HCT116 (cell line): ENCODE results near the gene TUBB8. TPM values are rescaled to one million over a fixed set of nuclear protein-coding genes. Genes with fewer than 3 reads are reported as not detected.
"Not testable (repeated sequence)": the region's sequence is repeated elsewhere in the genome, so short reads cannot be mapped to it uniquely, and the experiment has no call there.

Experiments used
- ATAC-seq: fragments of 200-7000 bp; cut with Tn5 transposase; 2 replicates; pipeline ENCODE4 v1.9.1; 2020; ENCODE audit warnings: mild to moderate bottlenecking, moderate library complexity
- BruUV-seq: library from RNA; stranded (reverse); fragments of 400-500 nt; replicated peaks from 2 replicates; lab custom pipeline; 2021; lab: Mats Ljungman, UMichigan
- CTCF ChIA-PET: fragments of 300-600 bp; sonication (Branson Sonifier 250); formaldehyde crosslinking; loops from one replicate; lab custom pipeline; 2021; ENCODE audit warnings: antibody characterized with exemption; lab: Charles Lee
- POLR2A ChIA-PET: fragments of 300-600, 350-600 bp; sonication (Branson Sonifier 250); formaldehyde crosslinking; loops from one replicate; lab custom pipeline; 2021; ENCODE audit warnings: antibody characterized with exemption; lab: Charles Lee
- RAD21 ChIA-PET, 2 experiments: fragments of 300-600 bp; sonication (Branson Sonifier 250); formaldehyde crosslinking; loops; one replicate each; lab custom pipeline; 2023; ENCODE audit warnings: low total read pairs in 2 of 2; ENCODE audit not compliant: uncharacterized antibody in 2 of 2, unreplicated experiment in 2 of 2, low non-redundant PET in 1 of 2; lab: Charles Lee
- DNase-seq: peaks from one replicate; pipeline ENCODE4 v3.0.0-alpha.2; 2010; ENCODE audit warnings: low read depth, low spot score
- H2AFZ ChIP-seq: fragments of 200-600 bp; shearing (Covaris generic), sonication (generic); 2 replicates; pipeline ENCODE4 v1.6.1; 2017; ENCODE audit warnings: low read depth, mixed run types, mixed read lengths, antibody characterized with exemption, low read length; ENCODE audit not compliant: poor library complexity, severe bottlenecking
- H3K27ac ChIP-seq: 2 replicates; pipeline ENCODE4 v1.5.1; 2012; ENCODE audit warnings: low read depth, low read length
- H3K27me3 ChIP-seq: fragments of 200-600 bp; sonication (generic); 2 replicates; pipeline ENCODE4 v1.6.1; 2016; ENCODE audit warnings: mixed run types, low read length, mixed read lengths; ENCODE audit not compliant: insufficient read depth
- H3K36me3 ChIP-seq, 2 experiments: fragments of 200-500 bp in 1 of 2; fragments of 200-600 bp in 1 of 2; sonication (Bioruptor generic) in 1 of 2; sonication (generic) in 1 of 2; 2 replicates each; pipeline versions ENCODE4 v1.5.1 to v1.6.1; 2014 to 2016; ENCODE audit warnings: low read length in 2 of 2, inconsistent platforms in 1 of 2, mixed read lengths in 1 of 2, mixed run types in 1 of 2; ENCODE audit not compliant: insufficient read depth in 2 of 2, control insufficient read depth in 1 of 2
- H3K4me1 ChIP-seq, 2 experiments: fragments of 200-600 bp in 1 of 2; sonication (generic) in 1 of 2; 2 replicates each; pipeline versions ENCODE4 v1.5.1 to v1.6.1; 2012 to 2017; ENCODE audit warnings: low read length in 2 of 2, inconsistent platforms in 1 of 2, mild to moderate bottlenecking in 1 of 2, mixed read lengths in 1 of 2, mixed run types in 1 of 2, moderate library complexity in 1 of 2; ENCODE audit not compliant: insufficient read depth in 2 of 2, control insufficient read depth in 1 of 2
- H3K4me2 ChIP-seq: fragments of 200-600 bp; sonication (generic); 2 replicates; pipeline ENCODE4 v1.6.1; 2017; ENCODE audit warnings: mixed run types, low read length, mixed read lengths
- H3K4me3 ChIP-seq, 2 experiments: fragments of 200-600 bp in 1 of 2; sonication (generic) in 1 of 2; replicated peaks in 1 of 2; 2 replicates each; pipeline ENCODE4 v1.5.1; 2011 to 2016; ENCODE audit warnings: low read length in 2 of 2, control low read depth in 1 of 2, low read depth in 1 of 2, mild to moderate bottlenecking in 1 of 2, mixed read lengths in 1 of 2, mixed run types in 1 of 2
- H3K79me2 ChIP-seq: fragments of 200-600 bp; sonication (generic); 2 replicates; pipeline ENCODE4 v1.6.1; 2017; ENCODE audit warnings: mild to moderate bottlenecking, mixed run types, low read length, moderate library complexity, mixed read lengths; ENCODE audit not compliant: insufficient read depth
- H3K9ac ChIP-seq: fragments of 200-600 bp; sonication (generic); 2 replicates; pipeline ENCODE4 v1.6.1; 2016; ENCODE audit warnings: low read length, mixed read lengths
- H3K9me2 ChIP-seq: fragments of 200-600 bp; sonication (generic), shearing (Covaris generic); 2 replicates; pipeline ENCODE4 v1.6.1; 2017; ENCODE audit warnings: mixed run types, mild to moderate bottlenecking, moderate library complexity; ENCODE audit not compliant: insufficient read depth
- H3K9me3 ChIP-seq, 2 experiments: fragments of 200-500 bp in 1 of 2; fragments of 200-600 bp in 1 of 2; sonication (Bioruptor generic) in 1 of 2; sonication (generic) in 1 of 2; 2 replicates each; pipeline ENCODE4 v1.6.1; 2014 to 2017; ENCODE audit warnings: low read length in 2 of 2, mixed read lengths in 2 of 2, inconsistent platforms in 1 of 2, low read depth in 1 of 2, mild to moderate bottlenecking in 1 of 2, mixed run types in 1 of 2, moderate library complexity in 1 of 2; ENCODE audit not compliant: control insufficient read depth in 1 of 2, insufficient read depth in 1 of 2
- H4K20me1 ChIP-seq: fragments of 200-600 bp; sonication (generic), shearing (Covaris generic); 2 replicates; pipeline ENCODE4 v1.6.1; 2017; ENCODE audit warnings: mixed run types, mild to moderate bottlenecking, moderate library complexity; ENCODE audit not compliant: insufficient read depth
- RAD21 ChIP-seq: IDR thresholded peaks from 2 replicates; pipeline ENCODE4 v1.6.1; 2012; ENCODE audit warnings: low read depth, mild to moderate bottlenecking
- intact Hi-C: fragments of 100-400 bp; cut with micrococcal nuclease; formaldehyde crosslinking; loops from 2 replicates; pipeline ENCODE4 v1.10.0; 2022
- total RNA-seq: library from RNA; stranded (reverse); gene quantifications from one replicate; pipeline ENCODE4 v1.2.1, GENCODE V29; 2021; ENCODE audit not compliant: unreplicated experiment
- TF ChIP-seq, protein P1 (sequence below), 3 experiments: fragments of 200-600 bp in 1 of 3; sonication (generic) in 1 of 3; IDR thresholded peaks in 2 of 3; conservative IDR thresholded peaks in 1 of 3; 2 replicates each; pipeline ENCODE4 v1.5.1; 2012 to 2017; ENCODE audit warnings: low read depth in 2 of 3, low read length in 2 of 3, antibody characterized with exemption in 1 of 3, borderline replicate concordance in 1 of 3, control low read depth in 1 of 3, mild to moderate bottlenecking in 1 of 3, mixed read lengths in 1 of 3, mixed run types in 1 of 3, moderate library complexity in 1 of 3; ENCODE audit not compliant: insufficient read depth in 1 of 3

The TUBB8 gene
- total RNA-seq, 1 experiment from 2014 or later, result 0.39 TPM

- H3K27me3 ChIP-seq, H3K4me2 ChIP-seq, DNase-seq, H3K9me2 ChIP-seq, intact Hi-C loops, CTCF ChIA-PET, BruUV-seq, ATAC-seq, H3K27ac ChIP-seq, POLR2A ChIA-PET, H3K4me1 ChIP-seq, RAD21 ChIA-PET, H4K20me1 ChIP-seq, H3K36me3 ChIP-seq, H2AFZ ChIP-seq, H3K4me3 ChIP-seq, H3K9me3 ChIP-seq, H3K9ac ChIP-seq, H3K79me2 ChIP-seq: not testable (repeated sequence)
These were observed 35.8 kb downstream of the TUBB8 start for GRCh38 chr10:13315-13635.

- CTCF ChIA-PET, H3K4me3 ChIP-seq, ATAC-seq, H4K20me1 ChIP-seq, RAD21 ChIA-PET, H3K36me3 ChIP-seq, H3K4me2 ChIP-seq, POLR2A ChIA-PET, H3K4me1 ChIP-seq, H3K27ac ChIP-seq, BruUV-seq, H3K9me3 ChIP-seq, intact Hi-C loops, DNase-seq, H3K9ac ChIP-seq, H3K27me3 ChIP-seq, H3K79me2 ChIP-seq, H3K9me2 ChIP-seq, H2AFZ ChIP-seq: not testable (repeated sequence)
These were observed 36.4 kb downstream of the TUBB8 start for GRCh38 chr10:12444-13314.

DNA sequence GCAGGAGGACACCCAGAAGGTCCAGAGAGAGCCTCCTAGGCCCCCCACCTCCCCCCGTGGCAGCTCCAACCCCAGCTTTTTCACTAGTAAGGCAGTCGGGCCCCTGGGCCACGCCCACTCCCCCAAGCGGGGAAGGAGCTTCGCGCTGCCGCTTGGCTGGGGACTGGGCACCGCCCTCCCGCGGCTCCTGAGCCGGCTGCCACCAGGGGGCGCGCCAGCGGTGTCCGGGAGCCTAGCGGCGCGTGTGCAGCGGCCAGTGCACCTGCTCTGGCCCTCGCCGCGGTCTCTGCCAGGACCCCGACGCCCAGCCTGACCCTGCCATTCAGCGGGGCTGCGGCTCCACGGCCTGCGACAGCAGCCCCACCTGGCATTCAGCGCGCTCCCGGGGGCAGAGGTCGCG is 37.8 kb downstream of the TUBB8 start:
- H3K9ac ChIP-seq, intact Hi-C loops, H3K36me3 ChIP-seq, H3K27me3 ChIP-seq, RAD21 ChIA-PET, H3K79me2 ChIP-seq, H3K4me2 ChIP-seq, H3K4me3 ChIP-seq, POLR2A ChIA-PET, H3K27ac ChIP-seq, H2AFZ ChIP-seq, BruUV-seq, DNase-seq, H3K9me3 ChIP-seq, H3K9me2 ChIP-seq, CTCF ChIA-PET, H4K20me1 ChIP-seq, H3K4me1 ChIP-seq: not testable (repeated sequence)
- peak; percentile 93 for ATAC-seq
- peak; percentile 44 for TF ChIP-seq RAD21
- TF ChIP-seq, protein P1, sequence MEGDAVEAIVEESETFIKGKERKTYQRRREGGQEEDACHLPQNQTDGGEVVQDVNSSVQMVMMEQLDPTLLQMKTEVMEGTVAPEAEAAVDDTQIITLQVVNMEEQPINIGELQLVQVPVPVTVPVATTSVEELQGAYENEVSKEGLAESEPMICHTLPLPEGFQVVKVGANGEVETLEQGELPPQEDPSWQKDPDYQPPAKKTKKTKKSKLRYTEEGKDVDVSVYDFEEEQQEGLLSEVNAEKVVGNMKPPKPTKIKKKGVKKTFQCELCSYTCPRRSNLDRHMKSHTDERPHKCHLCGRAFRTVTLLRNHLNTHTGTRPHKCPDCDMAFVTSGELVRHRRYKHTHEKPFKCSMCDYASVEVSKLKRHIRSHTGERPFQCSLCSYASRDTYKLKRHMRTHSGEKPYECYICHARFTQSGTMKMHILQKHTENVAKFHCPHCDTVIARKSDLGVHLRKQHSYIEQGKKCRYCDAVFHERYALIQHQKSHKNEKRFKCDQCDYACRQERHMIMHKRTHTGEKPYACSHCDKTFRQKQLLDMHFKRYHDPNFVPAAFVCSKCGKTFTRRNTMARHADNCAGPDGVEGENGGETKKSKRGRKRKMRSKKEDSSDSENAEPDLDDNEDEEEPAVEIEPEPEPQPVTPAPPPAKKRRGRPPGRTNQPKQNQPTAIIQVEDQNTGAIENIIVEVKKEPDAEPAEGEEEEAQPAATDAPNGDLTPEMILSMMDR (IDR thresholded peaks at IDR 0.05 in 2 of 3, conservative IDR thresholded peaks at IDR 0.05 in 1 of 3; ENCODE audit: borderline replicate concordance in 1 of 3, insufficient read depth in 1 of 3, low read depth in 2 of 3, low read length in 2 of 3), result peak; percentile 9 to 43 (median 12); a peak in 2 of 6 replicates
